ENCODE data around the gene ZNF75A.

Gene ZNF75A

DNA sequence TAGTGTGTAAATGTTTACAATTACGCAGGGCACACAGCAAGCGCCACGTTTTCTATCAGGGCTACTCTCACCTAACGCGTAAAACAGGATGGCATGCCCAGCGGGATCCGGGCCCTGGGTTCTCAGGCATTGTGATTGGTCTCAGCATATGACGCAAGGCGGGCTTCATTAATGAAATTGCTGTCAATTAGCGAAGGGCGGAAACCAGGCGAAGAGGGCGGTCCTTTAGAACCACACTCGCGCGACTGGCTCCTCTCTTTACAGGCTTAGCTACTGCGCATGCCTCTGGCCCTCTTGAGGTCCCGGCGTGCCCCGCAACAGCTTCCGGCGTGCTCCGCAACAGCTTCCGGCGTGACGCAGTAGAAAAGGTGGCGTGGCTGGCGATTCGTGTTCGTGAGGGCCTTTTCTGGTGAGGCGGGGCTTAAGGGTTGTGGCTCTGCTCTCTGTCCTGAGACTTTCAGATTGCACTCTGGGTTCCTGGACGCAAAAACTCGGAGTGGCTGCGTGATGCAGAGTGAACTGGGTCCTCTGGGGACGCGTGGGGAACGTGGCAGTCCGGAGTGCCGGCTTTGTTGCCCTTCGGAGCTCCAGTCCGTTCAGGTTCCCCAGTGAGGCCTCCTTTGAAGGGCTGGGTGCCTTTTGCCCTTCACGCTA is 59.6 kb downstream of the ZNF75A start:
- DNase-seq (ENCODE audit: low read depth, low spot score) = peak; percentile 83

All from smooth muscle cell of the brain vasculature (primary cell).